Measurements from ENCODE around the gene PLA2G2A. TPM values are rescaled to one million over a fixed set of nuclear protein-coding genes. Genes with fewer than 3 reads are reported as not detected.

Gene PLA2G2A
- total and polyA plus RNA-seq, 9 donors, result 23.0 to 819 (median 143) TPM

Other genes starting within 250 kb of the PLA2G2A start
- 10 to 100 TPM; 16.8 to 26.0 (median 21.4) TPM for gene TMCO4, start 179.7 kb downstream of the PLA2G2A start, total RNA-seq
- gene TMCO4, start 179.7 kb downstream of the PLA2G2A start, polyA plus RNA-seq, result 10 to 100 TPM; 14.2 to 14.4 TPM
- gene RNF186, start 164.3 kb downstream of the PLA2G2A start, total RNA-seq, result 1 to 10 TPM in 1 of 7 donors, under 1 TPM in 3, not detected in 3; 0.28 to 1.4 (median 0.47) TPM
- gene RNF186, start 164.3 kb downstream of the PLA2G2A start, polyA plus RNA-seq, result under 1 TPM in 1 of 2 donors, not detected in 1; 0.11 TPM
- 10 to 100 TPM in 4 of 7 donors, 1 to 10 TPM in 3; 3.8 to 19.7 (median 10.1) TPM for gene OTUD3, start 97.2 kb downstream of the PLA2G2A start, total RNA-seq
- gene OTUD3, start 97.2 kb downstream of the PLA2G2A start, polyA plus RNA-seq, result 1 to 10 TPM; 3.0 to 6.9 TPM
- gene PLA2G2E, start 56.0 kb downstream of the PLA2G2A start, total RNA-seq, result not detected
- gene PLA2G2E, start 56.0 kb downstream of the PLA2G2A start, polyA plus RNA-seq, result not detected
- 100 to 1,000 TPM in 3 of 7 donors, 10 to 100 TPM in 4; 19.3 to 141 (median 67.4) TPM for gene PLA2G5, start 90.6 kb upstream of the PLA2G2A start, total RNA-seq
- 100 to 1,000 TPM in 1 of 2 donors, 10 to 100 TPM in 1; 29.7 to 100 TPM for gene PLA2G5, start 90.6 kb upstream of the PLA2G2A start, polyA plus RNA-seq
- under 1 TPM in 2 of 7 donors, not detected in 5; 0.12 TPM for gene PLA2G2D, start 139.9 kb upstream of the PLA2G2A start, total RNA-seq
- gene PLA2G2D, start 139.9 kb upstream of the PLA2G2A start, polyA plus RNA-seq, result 1 to 10 TPM in 1 of 2 donors, not detected in 1; 2.1 TPM
- gene PLA2G2F, start 159.7 kb upstream of the PLA2G2A start, total RNA-seq, result under 1 TPM in 3 of 7 donors, not detected in 4; 0.08 to 0.30 (median 0.15) TPM
- gene PLA2G2F, start 159.7 kb upstream of the PLA2G2A start, polyA plus RNA-seq, result under 1 TPM in 1 of 2 donors, not detected in 1; 0.02 TPM
- gene UBXN10, start 206.5 kb upstream of the PLA2G2A start, total RNA-seq, result 10 to 100 TPM in 1 of 7 donors, 1 to 10 TPM in 4, under 1 TPM in 2; 0.20 to 28.0 (median 2.9) TPM
- gene UBXN10, start 206.5 kb upstream of the PLA2G2A start, polyA plus RNA-seq, result 1 to 10 TPM in 1 of 2 donors, under 1 TPM in 1; 0.39 to 1.1 TPM
- not detected for gene PLA2G2C, start 206.9 kb upstream of the PLA2G2A start, total RNA-seq
- under 1 TPM in 1 of 2 donors, not detected in 1; 0.02 TPM for gene PLA2G2C, start 206.9 kb upstream of the PLA2G2A start, polyA plus RNA-seq